Neural progenitor cell (in vitro differentiated cells): Measurements from ENCODE around the gene UBE2O. TPM values are rescaled to one million over a fixed set of nuclear protein-coding genes. Genes with fewer than 3 reads are reported as not detected.

Experiments used
- DNase-seq: peaks from one replicate; pipeline ENCODE4 v3.0.0-alpha.2; 2016; ENCODE audit warnings: low spot score
- H2AFZ ChIP-seq: fragments of 200-600 bp; sonication (generic); replicated peaks from 2 replicates; pipeline ENCODE4 v1.6.1; 2016; ENCODE audit warnings: antibody characterized with exemption
- H3F3A ChIP-seq: fragments of 200-600 bp; sonication (generic); 2 replicates; pipeline ENCODE4 v1.6.1; 2016; ENCODE audit warnings: antibody characterized with exemption, low read depth
- H3K27ac ChIP-seq: fragments of 200-600 bp; sonication (generic); 2 replicates; pipeline ENCODE4 v1.5.1; 2016; ENCODE audit warnings: mild to moderate bottlenecking
- H3K27me3 ChIP-seq: fragments of 200-600 bp; sonication (generic); 2 replicates; pipeline ENCODE4 v1.6.1; 2016; ENCODE audit warnings: mild to moderate bottlenecking, moderate library complexity
- H3K36me3 ChIP-seq: fragments of 200-600 bp; sonication (generic); 2 replicates; pipeline ENCODE4 v1.5.1; 2016
- H3K4me1 ChIP-seq: fragments of 200-600 bp; sonication (generic); 2 replicates; pipeline ENCODE4 v1.6.1; 2016; ENCODE audit warnings: mixed run types
- H3K4me2 ChIP-seq: fragments of 200-600 bp; sonication (generic); 2 replicates; pipeline ENCODE4 v1.6.1; 2016
- H3K4me3 ChIP-seq: fragments of 200-600 bp; sonication (generic); 2 replicates; pipeline ENCODE4 v1.5.1; 2016
- H3K79me2 ChIP-seq: fragments of 200-600 bp; sonication (generic); 2 replicates; pipeline ENCODE4 v1.6.1; 2016; ENCODE audit warnings: low read depth
- H3K9ac ChIP-seq: fragments of 200-600 bp; sonication (generic); 2 replicates; pipeline ENCODE4 v1.6.1; 2016
- H3K9me3 ChIP-seq: fragments of 200-600 bp; sonication (generic); 2 replicates; pipeline ENCODE4 v1.5.1; 2016; ENCODE audit warnings: low read depth
- H4K20me1 ChIP-seq: fragments of 200-600 bp; sonication (generic); 2 replicates; pipeline ENCODE4 v1.6.1; 2016; ENCODE audit warnings: low read depth
- H3K27ac Mint-ChIP-seq: 3 replicates; pipeline ENCODE4 v1.8.0; 2021; ENCODE audit warnings: mixed read lengths
- H3K27me3 Mint-ChIP-seq: 2 replicates; pipeline ENCODE4 v1.8.0; 2022; ENCODE audit warnings: low read depth, mild to moderate bottlenecking, inconsistent platforms, moderate library complexity, mixed read lengths; ENCODE audit not compliant: insufficient read depth
- H3K36me3 Mint-ChIP-seq: 3 replicates; pipeline ENCODE4 v1.8.0; 2021; ENCODE audit warnings: mixed read lengths
- H3K4me1 Mint-ChIP-seq: 3 replicates; pipeline ENCODE4 v1.8.0; 2021; ENCODE audit warnings: mixed read lengths
- H3K4me3 Mint-ChIP-seq: 3 replicates; pipeline ENCODE4 v1.8.0; 2021; ENCODE audit warnings: mild to moderate bottlenecking, moderate library complexity, mixed read lengths
- H3K9me3 Mint-ChIP-seq: 3 replicates; pipeline ENCODE4 v1.8.0; 2020; ENCODE audit warnings: mixed read lengths
- CTCF ChIP-seq: fragments of 200-600 bp; sonication (generic); IDR thresholded peaks from 2 replicates; pipeline ENCODE4 v1.5.1; 2017; ENCODE audit warnings: antibody characterized with exemption, mild to moderate bottlenecking
- EZH2 ChIP-seq: fragments of 200-600 bp; sonication (generic); IDR thresholded peaks from 2 replicates; pipeline ENCODE4 v1.6.1; 2017; ENCODE audit warnings: antibody characterized with exemption, mild to moderate bottlenecking, moderate library complexity
- EZH2phosphoT487 ChIP-seq: fragments of 200-600 bp; sonication (generic); IDR thresholded peaks from 2 replicates; pipeline ENCODE4 v1.6.1; 2017; ENCODE audit warnings: antibody characterized with exemption
- total RNA-seq: library from RNA; depleted of rRNA; stranded (reverse); fragments of >200 nt; gene quantifications from 2 replicates; pipeline ENCODE4 v1.2.3, GENCODE V29; 2015; ENCODE audit warnings: low replicate concordance

UBE2O gene
- total RNA-seq, 1 donor from 2014 or later = 20.6 TPM

- no peak overlapping the region for H3K27ac Mint-ChIP-seq
- no peaks in the 10 kb centered on the region for H3K9me3 Mint-ChIP-seq
- Histone ChIP-seq H4K20me1 (no peaks in the 10 kb centered on the region), H3K27ac (no peak overlapping the region), H3K36me3 (no peaks in the 10 kb centered on the region), H3K9ac (no peak overlapping the region), H3K4me3 (no peak overlapping the region), H3K27me3 (no peaks in the 10 kb centered on the region), H3K9me3 (no peaks in the 10 kb centered on the region), H3K79me2 (no peaks in the 10 kb centered on the region), H2AFZ (no peak overlapping the region), H3K4me1 (no peaks in the 10 kb centered on the region), H3K4me2 (no peak overlapping the region), H3F3A (no peaks in the 10 kb centered on the region)
- H3K4me1 Mint-ChIP-seq = peaks cover 39% of the 10 kb centered on the region
- H3K36me3 Mint-ChIP-seq = peaks cover 17% of the 10 kb centered on the region
- H3K27me3 Mint-ChIP-seq = peaks cover 2% of the 10 kb centered on the region
- no peak for DNase-seq
- no peak overlapping the region for H3K4me3 Mint-ChIP-seq
- TF ChIP-seq EZH2phosphoT487 = no peak
- no peak for TF ChIP-seq CTCF
- no peak for TF ChIP-seq EZH2
These were observed 85.3 kb downstream of the UBE2O start for GRCh38 chr17:76367642-76368041.

- Histone ChIP-seq H3K27me3 (no peaks in the 10 kb centered on the region), H3K4me3 (no peak overlapping the region), H3K36me3 (no peaks in the 10 kb centered on the region), H4K20me1 (no peaks in the 10 kb centered on the region), H3K4me1 (peaks cover 7% of the 10 kb centered on the region), H3K9ac (no peak overlapping the region), H3K4me2 (no peak overlapping the region), H2AFZ (no peak overlapping the region), H3F3A (peaks cover 2% of the 10 kb centered on the region), H3K79me2 (no peaks in the 10 kb centered on the region), H3K9me3 (no peaks in the 10 kb centered on the region), H3K27ac (no peak overlapping the region)
- Mint-ChIP-seq H3K27me3 (peaks cover 2% of the 10 kb centered on the region), H3K9me3 (no peaks in the 10 kb centered on the region), H3K4me1 (peaks cover 46% of the 10 kb centered on the region), H3K36me3 (peaks cover 16% of the 10 kb centered on the region), H3K4me3 (no peak overlapping the region), H3K27ac (no peak overlapping the region)
- DNase-seq = no peak
- no peak for TF ChIP-seq EZH2
- no peak for TF ChIP-seq EZH2phosphoT487
- no peak for TF ChIP-seq CTCF
These were observed 86.7 kb downstream of the UBE2O start for GRCh38 chr17:76366247-76366646.

GRCh38 chr17:76365256-76365903 is 87.6 kb downstream of the UBE2O start:
- H4K20me1 ChIP-seq = no peaks in the 10 kb centered on the region
- H3F3A ChIP-seq = peaks cover 2% of the 10 kb centered on the region
- Mint-ChIP-seq H3K4me3 (no peak overlapping the region), H3K36me3 (peaks cover 16% of the 10 kb centered on the region), H3K27me3 (peaks cover 2% of the 10 kb centered on the region), H3K27ac (peak overlapping the region; percentile 50), H3K9me3 (no peaks in the 10 kb centered on the region), H3K4me1 (peaks cover 41% of the 10 kb centered on the region)
- peaks cover 7% of the 10 kb centered on the region for H3K4me1 ChIP-seq
- H3K79me2 ChIP-seq = no peaks in the 10 kb centered on the region
- peak overlapping the region; percentile 45 for H3K4me2 ChIP-seq
- H3K36me3 ChIP-seq = no peaks in the 10 kb centered on the region
- peak; percentile 30 for DNase-seq
- peak overlapping the region; percentile 63 for H2AFZ ChIP-seq
- H3K9me3 ChIP-seq = no peaks in the 10 kb centered on the region
- H3K27me3 ChIP-seq = no peaks in the 10 kb centered on the region
- H3K9ac ChIP-seq = no peak overlapping the region
- TF ChIP-seq EZH2phosphoT487 (no peak), CTCF (peak; percentile 55), EZH2 (no peak)
- H3K27ac ChIP-seq = no peak overlapping the region
- H3K4me3 ChIP-seq = no peak overlapping the region
